PC-9 (cell line): Measurements from ENCODE around the gene PLXDC1. TPM values are rescaled to one million over a fixed set of nuclear protein-coding genes. Genes with fewer than 3 reads are reported as not detected.

ENCODE experiments used
- BruUV-seq: library from RNA; stranded (reverse); fragments of 400-500 nt; replicated peaks from 2 replicates; lab custom pipeline; 2021; lab: Mats Ljungman, UMichigan
- CTCF ChIA-PET: fragments of 300-600 bp; sonication (Branson Sonifier 250); formaldehyde crosslinking; loops from one replicate; lab custom pipeline; 2022; ENCODE audit warnings: antibody characterized with exemption; lab: Charles Lee
- POLR2A ChIA-PET: fragments of 300-600 bp; sonication (Branson Sonifier 250); formaldehyde crosslinking; loops from one replicate; lab custom pipeline; 2022; ENCODE audit warnings: antibody characterized with exemption; ENCODE audit not compliant: unreplicated experiment; lab: Charles Lee
- DNase-seq, 2 experiments: peaks; one replicate each; pipeline versions ENCODE4 v3.0.0 to v3.0.0-alpha.2; 2015 to 2022; ENCODE audit warnings: mixed read lengths in 1 of 2
- H2AFZ ChIP-seq: fragments of 200-600 bp; sonication (generic); 2 replicates; pipeline ENCODE4 v1.8.1; 2017; ENCODE audit warnings: antibody characterized with exemption
- H3F3A ChIP-seq: fragments of 200-600 bp; sonication (generic); 2 replicates; pipeline ENCODE4 v1.8.1; 2017; ENCODE audit warnings: antibody characterized with exemption, mild to moderate bottlenecking, low read depth; ENCODE audit not compliant: insufficient read depth
- H3K27ac ChIP-seq: fragments of 200-600 bp; sonication (generic); 2 replicates; pipeline ENCODE4 v1.6.1; 2016; ENCODE audit warnings: mixed run types
- H3K27me3 ChIP-seq: fragments of 200-600 bp; sonication (generic); 2 replicates; pipeline ENCODE4 v1.6.1; 2016; ENCODE audit warnings: low read depth, mixed run types; ENCODE audit not compliant: insufficient read depth
- H3K36me3 ChIP-seq: fragments of 200-600 bp; sonication (generic); 2 replicates; pipeline ENCODE4 v1.6.1; 2016; ENCODE audit warnings: low read depth, mixed run types
- H3K4me1 ChIP-seq: fragments of 200-600 bp; sonication (generic); replicated peaks from 2 replicates; pipeline ENCODE4 v1.6.1; 2016; ENCODE audit warnings: mixed run types; ENCODE audit not compliant: insufficient read depth
- H3K4me2 ChIP-seq: fragments of 200-600 bp; sonication (generic); 2 replicates; pipeline ENCODE4 v1.6.1; 2017; ENCODE audit warnings: mixed run types
- H3K4me3 ChIP-seq: fragments of 200-600 bp; sonication (generic); 2 replicates; pipeline ENCODE4 v1.6.1; 2016; ENCODE audit warnings: mixed run types
- H3K79me2 ChIP-seq: fragments of 200-600 bp; sonication (generic); 2 replicates; pipeline ENCODE4 v1.6.1; 2017; ENCODE audit warnings: low read depth, mixed run types
- H3K9me2 ChIP-seq: fragments of 200-600 bp; sonication (generic); 2 replicates; pipeline ENCODE4 v1.8.1; 2017; ENCODE audit warnings: mild to moderate bottlenecking; ENCODE audit not compliant: insufficient read depth
- H3K9me3 ChIP-seq: fragments of 200-600 bp; sonication (generic); 2 replicates; pipeline ENCODE4 v1.8.1; 2016; ENCODE audit warnings: low read depth; ENCODE audit not compliant: insufficient read depth
- H4K20me1 ChIP-seq: fragments of 200-600 bp; sonication (generic); 2 replicates; pipeline ENCODE4 v1.8.1; 2017; ENCODE audit not compliant: insufficient read depth
- CTCF ChIP-seq: fragments of 200-600 bp; sonication (generic); conservative IDR thresholded peaks from 2 replicates; pipeline ENCODE4 v1.6.1; 2017; ENCODE audit warnings: mixed run types, antibody characterized with exemption, mild to moderate bottlenecking, moderate library complexity
- EZH2 ChIP-seq: fragments of 200-600 bp; sonication (generic); IDR thresholded peaks from 2 replicates; pipeline ENCODE4 v1.8.0; 2017; ENCODE audit warnings: antibody characterized with exemption, low read depth
- intact Hi-C: fragments of 100-400 bp; cut with micrococcal nuclease; formaldehyde crosslinking; loops from one replicate; pipeline ENCODE4 v1.10.0; 2022; ENCODE audit not compliant: unreplicated experiment
- total RNA-seq: library from RNA; stranded (reverse); gene quantifications from 2 replicates; pipeline ENCODE4 v1.2.3, GENCODE V29; 2021

Gene PLXDC1
- total RNA-seq, 1 experiment from 2014 or later, result 2.5 TPM

GRCh38 chr17:39113871-39114270 lies 37.6 kb downstream of the PLXDC1 start:
- Histone ChIP-seq H3K4me1 (peaks cover 8% of the 10 kb centered on the region; the same call in 1 of the 2 replicates), H2AFZ (no peak overlapping the region), H3K9me2 (no peaks in the 10 kb centered on the region), H4K20me1 (no peaks in the 10 kb centered on the region), H3K9me3 (no peaks in the 10 kb centered on the region), H3K27me3 (no peaks in the 10 kb centered on the region), H3K27ac (no peak overlapping the region), H3K36me3 (no peaks in the 10 kb centered on the region), H3F3A (no peaks in the 10 kb centered on the region), H3K4me3 (no peak overlapping the region), H3K4me2 (no peak overlapping the region), H3K79me2 (no peaks in the 10 kb centered on the region)
- ChIA-PET POLR2A (no interaction called here), CTCF (no interaction called here)
- no peak for DNase-seq
- intact Hi-C loops, result no loop called here
- no peak for TF ChIP-seq CTCF
- no peak for TF ChIP-seq EZH2
- no TSS peak for BruUV-seq

DNA sequence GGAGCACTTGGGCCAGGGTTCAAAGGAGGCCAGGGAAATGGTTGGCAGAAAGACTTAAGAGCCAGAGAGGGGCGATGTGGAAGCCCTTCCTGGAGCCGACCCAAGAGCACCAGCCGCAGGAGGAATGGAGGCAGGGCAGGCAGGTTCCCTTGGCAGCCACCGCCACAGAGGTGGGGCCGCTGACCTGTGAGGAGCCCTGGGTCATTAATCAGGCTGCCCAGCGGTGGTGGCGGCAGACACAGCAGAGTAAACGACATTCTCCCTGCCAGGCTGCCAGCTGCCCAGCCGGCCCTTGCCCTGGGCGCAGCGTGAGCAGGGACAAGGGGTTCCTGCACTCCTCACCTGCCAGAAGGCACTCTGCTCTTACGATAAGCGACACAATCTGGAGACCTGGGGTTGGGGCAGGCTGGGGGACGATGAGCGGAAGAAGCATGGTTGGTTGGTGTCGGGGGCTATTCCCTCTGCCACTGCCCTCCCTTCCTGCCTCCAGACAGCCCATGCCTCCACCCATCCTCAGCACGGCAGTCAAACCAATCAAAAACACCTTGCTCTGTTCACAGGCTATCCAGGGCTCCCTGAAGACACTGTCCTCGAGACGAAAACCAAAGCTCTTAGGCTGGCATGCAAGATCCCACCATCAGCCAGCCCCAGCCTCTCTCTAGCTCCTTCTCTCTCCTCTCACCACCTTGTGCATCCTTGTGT lies 40.9 kb downstream of the PLXDC1 start:
- Histone ChIP-seq H3K79me2 (no peaks in the 10 kb centered on the region), H3F3A (no peaks in the 10 kb centered on the region), H3K36me3 (no peaks in the 10 kb centered on the region), H3K4me1 (peaks cover 8% of the 10 kb centered on the region; the same call in 1 of the 2 replicates), H3K27me3 (peaks cover 15% of the 10 kb centered on the region; the same call in 1 of the 2 replicates), H3K27ac (no peak overlapping the region), H2AFZ (no peak overlapping the region), H4K20me1 (no peaks in the 10 kb centered on the region), H3K9me2 (no peaks in the 10 kb centered on the region), H3K4me2 (peak overlapping the region; percentile 35), H3K9me3 (no peaks in the 10 kb centered on the region), H3K4me3 (no peak overlapping the region)
- peak in 1 of 2 experiments; percentile 67 for DNase-seq
- intact Hi-C loops, result no loop called here
- no TSS peak for BruUV-seq
- ChIA-PET CTCF (no interaction called here), POLR2A (no interaction called here)
- TF ChIP-seq EZH2 (no peak), CTCF (no peak)

DNA sequence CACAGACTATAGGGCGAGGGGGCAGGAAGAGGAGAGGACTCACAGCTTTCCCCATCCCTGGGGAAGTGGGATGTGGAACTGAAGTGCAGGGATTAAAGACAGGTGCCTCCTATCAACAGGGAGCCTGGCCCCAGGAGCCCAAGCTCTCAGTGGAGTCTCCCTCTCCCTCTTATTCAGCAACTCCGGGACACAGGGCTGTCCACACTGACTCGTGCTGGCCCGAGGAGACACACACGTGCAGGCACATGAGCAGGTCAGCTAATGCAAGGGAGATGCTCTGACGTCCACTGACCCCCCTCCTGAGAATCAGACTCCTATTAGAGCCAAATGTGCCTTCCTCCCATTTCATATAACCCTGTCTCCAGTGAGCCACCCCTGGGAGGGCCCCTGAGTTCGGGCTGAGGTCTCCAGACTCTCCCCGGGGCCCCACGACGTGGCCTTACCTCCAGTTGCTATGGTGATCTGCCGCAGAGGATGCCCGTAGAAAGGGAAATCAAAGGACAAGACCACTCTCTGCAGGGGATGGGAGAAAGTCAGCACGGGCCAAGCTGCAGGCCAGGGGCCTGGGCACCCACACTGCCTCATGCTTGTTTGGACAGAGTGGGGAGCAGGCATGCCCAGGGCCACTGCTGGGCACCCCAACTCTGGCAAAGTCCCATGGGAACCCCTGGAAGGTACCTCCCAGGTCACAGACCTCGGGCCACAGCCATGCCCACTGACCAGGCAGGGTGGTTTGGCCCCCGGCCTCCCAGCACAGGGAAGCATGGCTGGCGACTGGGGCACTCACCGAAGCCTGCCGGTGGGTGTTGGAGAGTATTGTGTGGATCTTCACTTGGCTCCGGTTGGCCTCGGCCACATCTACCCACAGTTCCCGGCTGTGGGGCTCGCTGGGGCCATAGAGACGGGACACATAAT lies 42.7 kb downstream of the PLXDC1 start:
- ChIA-PET POLR2A (no interaction called here), CTCF (interaction anchor here (0.6 kb wide), 1 partner anchor 33 kb away, joined by 3 read pairs; no protein-coding TSS in a partner anchor)
- H3K36me3 ChIP-seq, result no peaks in the 10 kb centered on the region
- H3K9me2 ChIP-seq, result no peaks in the 10 kb centered on the region
- no peak overlapping the region for H3K4me2 ChIP-seq
- H3K9me3 ChIP-seq, result no peaks in the 10 kb centered on the region
- TF ChIP-seq CTCF (no peak), EZH2 (no peak)
- H3K27ac ChIP-seq, result no peak overlapping the region
- H3F3A ChIP-seq, result no peaks in the 10 kb centered on the region
- H3K79me2 ChIP-seq, result no peaks in the 10 kb centered on the region
- no peaks in the 10 kb centered on the region for H4K20me1 ChIP-seq
- no peak for DNase-seq
- H3K4me1 ChIP-seq, result peaks cover 8% of the 10 kb centered on the region; the same call in 1 of the 2 replicates
- H3K4me3 ChIP-seq, result no peak overlapping the region
- no peak overlapping the region for H2AFZ ChIP-seq
- no TSS peak for BruUV-seq
- peaks cover 15% of the 10 kb centered on the region; the same call in 1 of the 2 replicates for H3K27me3 ChIP-seq
- intact Hi-C loops, result no loop called here
